GM12878 (cell line): ENCODE measurements around the gene TNFAIP8L3.

Source experiments
- ATF2 ChIP-seq: IDR thresholded peaks from 2 replicates; pipeline ENCODE4 v1.6.1; 2012; ENCODE audit warnings: low read length, inconsistent platforms
- CREB1 ChIP-seq: IDR thresholded peaks from 2 replicates; pipeline ENCODE4 v1.6.1; 2012; ENCODE audit warnings: low read depth, mild to moderate bottlenecking, inconsistent platforms
- HDAC2 ChIP-seq: fragments of 200-600 bp; sonication (generic); IDR thresholded peaks from 2 replicates; pipeline ENCODE4 v1.6.1; 2017
- NR2C2 ChIP-seq: IDR thresholded peaks from 2 replicates; pipeline ENCODE4 v1.6.1; 2011; ENCODE audit warnings: borderline replicate concordance, low read depth; ENCODE audit not compliant: control insufficient read depth, insufficient read length
- TF ChIP-seq, protein P1 (sequence below): fragments of 450-650 bp; formaldehyde crosslinking; IDR thresholded peaks from 2 replicates; pipeline ENCODE4 v1.5.0; 2022; ENCODE audit warnings: mild to moderate bottlenecking, missing genetic modification characterization
- TF ChIP-seq, protein P2 (sequence below), 3 experiments: IDR thresholded peaks in 2 of 3; conservative IDR thresholded peaks in 1 of 3; 2 replicates each; pipeline ENCODE4 v1.5.1; 2011; ENCODE audit warnings: low read depth in 3 of 3, low read length in 3 of 3, mild to moderate bottlenecking in 3 of 3, control low read depth in 2 of 3, moderate library complexity in 2 of 3, inconsistent platforms in 1 of 3, mixed read lengths in 1 of 3; ENCODE audit not compliant: control insufficient read depth in 2 of 3, insufficient read depth in 1 of 3; ENCODE audit errors: extremely low read depth in 1 of 3
- TF ChIP-seq, protein P3 (sequence below): IDR thresholded peaks from 2 replicates; pipeline ENCODE4 v1.6.1; 2012; ENCODE audit warnings: improper control_type of control experiment, low read depth, low read length; ENCODE audit not compliant: insufficient replicate concordance

GRCh38 chr15:51049081-51049480, 45.6 kb downstream of the TNFAIP8L3 start:
- TF ChIP-seq CREB1: no peak
- TF ChIP-seq, protein P1, sequence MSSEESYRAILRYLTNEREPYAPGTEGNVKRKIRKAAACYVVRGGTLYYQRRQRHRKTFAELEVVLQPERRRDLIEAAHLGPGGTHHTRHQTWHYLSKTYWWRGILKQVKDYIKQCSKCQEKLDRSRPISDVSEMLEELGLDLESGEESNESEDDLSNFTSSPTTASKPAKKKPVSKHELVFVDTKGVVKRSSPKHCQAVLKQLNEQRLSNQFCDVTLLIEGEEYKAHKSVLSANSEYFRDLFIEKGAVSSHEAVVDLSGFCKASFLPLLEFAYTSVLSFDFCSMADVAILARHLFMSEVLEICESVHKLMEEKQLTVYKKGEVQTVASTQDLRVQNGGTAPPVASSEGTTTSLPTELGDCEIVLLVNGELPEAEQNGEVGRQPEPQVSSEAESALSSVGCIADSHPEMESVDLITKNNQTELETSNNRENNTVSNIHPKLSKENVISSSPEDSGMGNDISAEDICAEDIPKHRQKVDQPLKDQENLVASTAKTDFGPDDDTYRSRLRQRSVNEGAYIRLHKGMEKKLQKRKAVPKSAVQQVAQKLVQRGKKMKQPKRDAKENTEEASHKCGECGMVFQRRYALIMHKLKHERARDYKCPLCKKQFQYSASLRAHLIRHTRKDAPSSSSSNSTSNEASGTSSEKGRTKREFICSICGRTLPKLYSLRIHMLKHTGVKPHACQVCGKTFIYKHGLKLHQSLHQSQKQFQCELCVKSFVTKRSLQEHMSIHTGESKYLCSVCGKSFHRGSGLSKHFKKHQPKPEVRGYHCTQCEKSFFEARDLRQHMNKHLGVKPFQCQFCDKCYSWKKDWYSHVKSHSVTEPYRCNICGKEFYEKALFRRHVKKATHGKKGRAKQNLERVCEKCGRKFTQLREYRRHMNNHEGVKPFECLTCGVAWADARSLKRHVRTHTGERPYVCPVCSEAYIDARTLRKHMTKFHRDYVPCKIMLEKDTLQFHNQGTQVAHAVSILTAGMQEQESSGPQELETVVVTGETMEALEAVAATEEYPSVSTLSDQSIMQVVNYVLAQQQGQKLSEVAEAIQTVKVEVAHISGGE (CRISPR knock-in tag): no peak
- TF ChIP-seq, protein P2, sequence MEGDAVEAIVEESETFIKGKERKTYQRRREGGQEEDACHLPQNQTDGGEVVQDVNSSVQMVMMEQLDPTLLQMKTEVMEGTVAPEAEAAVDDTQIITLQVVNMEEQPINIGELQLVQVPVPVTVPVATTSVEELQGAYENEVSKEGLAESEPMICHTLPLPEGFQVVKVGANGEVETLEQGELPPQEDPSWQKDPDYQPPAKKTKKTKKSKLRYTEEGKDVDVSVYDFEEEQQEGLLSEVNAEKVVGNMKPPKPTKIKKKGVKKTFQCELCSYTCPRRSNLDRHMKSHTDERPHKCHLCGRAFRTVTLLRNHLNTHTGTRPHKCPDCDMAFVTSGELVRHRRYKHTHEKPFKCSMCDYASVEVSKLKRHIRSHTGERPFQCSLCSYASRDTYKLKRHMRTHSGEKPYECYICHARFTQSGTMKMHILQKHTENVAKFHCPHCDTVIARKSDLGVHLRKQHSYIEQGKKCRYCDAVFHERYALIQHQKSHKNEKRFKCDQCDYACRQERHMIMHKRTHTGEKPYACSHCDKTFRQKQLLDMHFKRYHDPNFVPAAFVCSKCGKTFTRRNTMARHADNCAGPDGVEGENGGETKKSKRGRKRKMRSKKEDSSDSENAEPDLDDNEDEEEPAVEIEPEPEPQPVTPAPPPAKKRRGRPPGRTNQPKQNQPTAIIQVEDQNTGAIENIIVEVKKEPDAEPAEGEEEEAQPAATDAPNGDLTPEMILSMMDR (IDR thresholded peaks at IDR 0.05 in 2 of 3, conservative IDR thresholded peaks at IDR 0.05 in 1 of 3; ENCODE audit: control insufficient read depth in 2 of 3, extremely low read depth in 1 of 3, insufficient read depth in 1 of 3, low read depth in 3 of 3, low read length in 3 of 3): no peak
- TF ChIP-seq HDAC2: no peak
- TF ChIP-seq NR2C2: no peak
- TF ChIP-seq, protein P3, sequence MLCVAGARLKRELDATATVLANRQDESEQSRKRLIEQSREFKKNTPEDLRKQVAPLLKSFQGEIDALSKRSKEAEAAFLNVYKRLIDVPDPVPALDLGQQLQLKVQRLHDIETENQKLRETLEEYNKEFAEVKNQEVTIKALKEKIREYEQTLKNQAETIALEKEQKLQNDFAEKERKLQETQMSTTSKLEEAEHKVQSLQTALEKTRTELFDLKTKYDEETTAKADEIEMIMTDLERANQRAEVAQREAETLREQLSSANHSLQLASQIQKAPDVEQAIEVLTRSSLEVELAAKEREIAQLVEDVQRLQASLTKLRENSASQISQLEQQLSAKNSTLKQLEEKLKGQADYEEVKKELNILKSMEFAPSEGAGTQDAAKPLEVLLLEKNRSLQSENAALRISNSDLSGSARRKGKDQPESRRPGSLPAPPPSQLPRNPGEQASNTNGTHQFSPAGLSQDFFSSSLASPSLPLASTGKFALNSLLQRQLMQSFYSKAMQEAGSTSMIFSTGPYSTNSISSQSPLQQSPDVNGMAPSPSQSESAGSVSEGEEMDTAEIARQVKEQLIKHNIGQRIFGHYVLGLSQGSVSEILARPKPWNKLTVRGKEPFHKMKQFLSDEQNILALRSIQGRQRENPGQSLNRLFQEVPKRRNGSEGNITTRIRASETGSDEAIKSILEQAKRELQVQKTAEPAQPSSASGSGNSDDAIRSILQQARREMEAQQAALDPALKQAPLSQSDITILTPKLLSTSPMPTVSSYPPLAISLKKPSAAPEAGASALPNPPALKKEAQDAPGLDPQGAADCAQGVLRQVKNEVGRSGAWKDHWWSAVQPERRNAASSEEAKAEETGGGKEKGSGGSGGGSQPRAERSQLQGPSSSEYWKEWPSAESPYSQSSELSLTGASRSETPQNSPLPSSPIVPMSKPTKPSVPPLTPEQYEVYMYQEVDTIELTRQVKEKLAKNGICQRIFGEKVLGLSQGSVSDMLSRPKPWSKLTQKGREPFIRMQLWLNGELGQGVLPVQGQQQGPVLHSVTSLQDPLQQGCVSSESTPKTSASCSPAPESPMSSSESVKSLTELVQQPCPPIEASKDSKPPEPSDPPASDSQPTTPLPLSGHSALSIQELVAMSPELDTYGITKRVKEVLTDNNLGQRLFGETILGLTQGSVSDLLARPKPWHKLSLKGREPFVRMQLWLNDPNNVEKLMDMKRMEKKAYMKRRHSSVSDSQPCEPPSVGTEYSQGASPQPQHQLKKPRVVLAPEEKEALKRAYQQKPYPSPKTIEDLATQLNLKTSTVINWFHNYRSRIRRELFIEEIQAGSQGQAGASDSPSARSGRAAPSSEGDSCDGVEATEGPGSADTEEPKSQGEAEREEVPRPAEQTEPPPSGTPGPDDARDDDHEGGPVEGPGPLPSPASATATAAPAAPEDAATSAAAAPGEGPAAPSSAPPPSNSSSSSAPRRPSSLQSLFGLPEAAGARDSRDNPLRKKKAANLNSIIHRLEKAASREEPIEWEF: no peak
- TF ChIP-seq ATF2: no peak
